ENCODE measurements around the gene CD63. TPM values are rescaled to one million over a fixed set of nuclear protein-coding genes. Genes with fewer than 3 reads are reported as not detected.

Gene CD63
- total and polyA plus RNA-seq, 9 of the 15 experiments (the other 6 are each of a cell fraction or from before 2014, with no cell fraction given), result 313 to 735 (median 433) TPM

- TF ChIP-seq HDAC1 (IDR thresholded peaks at IDR 0.05), result no peak
- TF ChIP-seq TRIM28 (IDR thresholded peaks at IDR 0.05), result no peak
- no peak for TF ChIP-seq RBM25 (IDR thresholded peaks at IDR 0.05; ENCODE audit: low read depth, low read length, severe bottlenecking)
- TF ChIP-seq ZNF224 (CRISPR knock-in tag; IDR thresholded peaks at IDR 0.05), result no peak
- TF ChIP-seq HIVEP1 (CRISPR knock-in tag; IDR thresholded peaks at IDR 0.05), result no peak
- peak; percentile 60 for TF ChIP-seq RBFOX2 (IDR thresholded peaks at IDR 0.05; ENCODE audit: low read depth, low read length)
- no peak for TF ChIP-seq TAF9B (IDR thresholded peaks at IDR 0.05; ENCODE audit: partially characterized antibody)
- TF ChIP-seq YY1 (IDR thresholded peaks at IDR 0.05; ENCODE audit: borderline replicate concordance in 1 of 3, control insufficient read depth in 1 of 3, extremely low read depth in 1 of 3, insufficient read depth in 3 of 3, insufficient read length in 1 of 3, insufficient replicate concordance in 2 of 3, low read depth in 1 of 3, low read length in 2 of 3), result no peak
- no peak for TF ChIP-seq ATF3 (IDR thresholded peaks at IDR 0.05)
- no peak for TF ChIP-seq ATF3 (CRISPR knock-in tag; conservative IDR thresholded peaks at IDR 0.05)
- TF ChIP-seq YBX1 (IDR thresholded peaks at IDR 0.05), result no peak
- TF ChIP-seq ZNF586 (CRISPR knock-in tag; conservative IDR thresholded peaks at IDR 0.05), result no peak
- TF ChIP-seq BRF2 (IDR thresholded peaks at IDR 0.05; ENCODE audit: borderline replicate concordance, insufficient read depth, insufficient read length), result no peak
- no peak for TF ChIP-seq LCOR (CRISPR knock-in tag; IDR thresholded peaks at IDR 0.05)
- peak; percentile 17 for TF ChIP-seq RBM22 (IDR thresholded peaks at IDR 0.05; ENCODE audit: low read depth, low read length, poor library complexity, severe bottlenecking)
- no peak for TF ChIP-seq MXI1 (IDR thresholded peaks at IDR 0.05; ENCODE audit: low read depth, low read length)
- no peak for TF ChIP-seq PHF8 (IDR thresholded peaks at IDR 0.05; ENCODE audit: borderline replicate concordance, low read length)
Measured at GRCh38 chr12:55723516-55724225, 5.1 kb downstream of the CD63 start (continued).

Measured in K562 (cell line).